K562 (cell line): Measurements from ENCODE around the gene SEPHS2. TPM values are rescaled to one million over a fixed set of nuclear protein-coding genes. Genes with fewer than 3 reads are reported as not detected.
A peak's percentile ranks its signal among the peaks of the same experiment; 100 is the strongest.

ENCODE experiments used
- CCNT2 ChIP-seq: IDR thresholded peaks from 2 replicates; pipeline ENCODE4 v1.6.1; 2011; ENCODE audit warnings: borderline replicate concordance, low read depth, mild to moderate bottlenecking, moderate library complexity, mixed read lengths, low read length; ENCODE audit not compliant: insufficient read length; ENCODE audit errors: extremely low read depth
- EWSR1 ChIP-seq: fragments of 450-650 bp; IDR thresholded peaks from 2 replicates; pipeline ENCODE4 v1.6.1; 2018; ENCODE audit warnings: borderline replicate concordance, mild to moderate bottlenecking, low read depth, moderate library complexity; ENCODE audit not compliant: partially characterized antibody
- FIP1L1 ChIP-seq: fragments of 200-400 bp; formaldehyde crosslinking; IDR thresholded peaks from 2 replicates; pipeline ENCODE4 v1.6.1; 2018; ENCODE audit warnings: mild to moderate bottlenecking, low read depth, low read length; ENCODE audit not compliant: poor library complexity, severe bottlenecking
- FOXA1 ChIP-seq: fragments of 450-650 bp; IDR thresholded peaks from 2 replicates; pipeline ENCODE4 v1.6.1; 2016; ENCODE audit warnings: mild to moderate bottlenecking, borderline replicate concordance
- HMGN3 ChIP-seq: IDR thresholded peaks from 2 replicates; pipeline ENCODE4 v1.6.1; 2011; ENCODE audit warnings: borderline replicate concordance, low read depth, mild to moderate bottlenecking, mixed read lengths, low read length; ENCODE audit not compliant: insufficient read length; ENCODE audit errors: extremely low read depth
- ILF3 ChIP-seq: fragments of 450-650 bp; IDR thresholded peaks from 2 replicates; pipeline ENCODE4 v1.6.1; 2018; ENCODE audit warnings: antibody characterized with exemption, mild to moderate bottlenecking, moderate library complexity, borderline replicate concordance
- NELFE ChIP-seq: IDR thresholded peaks from 2 replicates; pipeline ENCODE4 v1.6.1; 2011; ENCODE audit warnings: mild to moderate bottlenecking; ENCODE audit not compliant: insufficient read depth, insufficient read length
- POLR2H ChIP-seq: IDR thresholded peaks from 2 replicates; pipeline ENCODE4 v1.6.1; 2016; ENCODE audit warnings: missing genetic modification characterization, low read depth, mild to moderate bottlenecking, control low read depth, missing compliant biosample characterization, moderate library complexity
- SMAD2 ChIP-seq: fragments of 150-350 bp; IDR thresholded peaks from 2 replicates; pipeline ENCODE4 v1.6.1; 2014; ENCODE audit warnings: low read depth, mild to moderate bottlenecking, low read length
- SMARCA4 ChIP-seq: fragments of 450-650 bp; IDR thresholded peaks from 2 replicates; pipeline ENCODE4 v1.6.1; 2016
- SMC3 ChIP-seq: conservative IDR thresholded peaks from 2 replicates; pipeline ENCODE4 v1.6.1; 2011; ENCODE audit warnings: low read depth, low read length, improper control_type of control experiment; ENCODE audit not compliant: insufficient read depth
- ZNF146 ChIP-seq: IDR thresholded peaks from one replicate; pipeline ENCODE4 v1.6.1; 2018; ENCODE audit warnings: missing compliant biosample characterization; ENCODE audit not compliant: unreplicated experiment
- ZNF561 ChIP-seq: fragments of 450-650 bp; formaldehyde crosslinking; conservative IDR thresholded peaks from 2 replicates; pipeline ENCODE4 v1.4.0; 2020; ENCODE audit warnings: mild to moderate bottlenecking, moderate library complexity
- polyA plus RNA-seq, 8 experiments: library from polyadenylated mRNA; depleted of rRNA in 4 of 8; stranded (reverse) in 5 of 8; unstranded in 3 of 8; fragments of >200 nt; fragmentation: Nextera tagmentation in 2 of 8; fragmentation: Illumina TruSeq in 1 of 8; extraction: Ambion mirVana in 2 of 8; extraction: Trizol in 1 of 8; gene quantifications; 2 replicates each; pipeline versions ENCODE4 v1.2.1 to v1.2.3, GENCODE V29; 2011 to 2014; ENCODE audit warnings: inconsistent platforms in 1 of 8, missing spikeins in 1 of 8
- total RNA-seq, 7 experiments: library from RNA; depleted of rRNA in 6 of 7; stranded (reverse); fragments of >200 nt in 6 of 7; fragmentation: Illumina TruSeq in 2 of 7; extraction: Trizol in 2 of 7; gene quantifications; 2 replicates each; pipeline versions ENCODE4 v1.2.1 to v1.2.3, GENCODE V29; 2011 to 2021; ENCODE audit warnings: low replicate concordance in 1 of 7
- TF ChIP-seq, protein P1 (sequence below): fragments of 450-650 bp; IDR thresholded peaks from 2 replicates; pipeline ENCODE4 v1.6.1; 2016; ENCODE audit warnings: missing biosample characterization, missing genetic modification characterization
- TF ChIP-seq, protein P2 (sequence below), 2 experiments: fragments of 450-650 bp; formaldehyde crosslinking in 1 of 2; IDR thresholded peaks; 2 replicates each; pipeline versions ENCODE4 v1.4.0 to v1.6.1; 2014 to 2020; ENCODE audit warnings: mild to moderate bottlenecking in 2 of 2, borderline replicate concordance in 1 of 2, low read depth in 1 of 2

Gene SEPHS2
- total and polyA plus RNA-seq, 9 of the 15 experiments (the other 6 are each of a cell fraction or from before 2014, with no cell fraction given): 20.9 to 90.6 (median 43.4) TPM

DNA sequence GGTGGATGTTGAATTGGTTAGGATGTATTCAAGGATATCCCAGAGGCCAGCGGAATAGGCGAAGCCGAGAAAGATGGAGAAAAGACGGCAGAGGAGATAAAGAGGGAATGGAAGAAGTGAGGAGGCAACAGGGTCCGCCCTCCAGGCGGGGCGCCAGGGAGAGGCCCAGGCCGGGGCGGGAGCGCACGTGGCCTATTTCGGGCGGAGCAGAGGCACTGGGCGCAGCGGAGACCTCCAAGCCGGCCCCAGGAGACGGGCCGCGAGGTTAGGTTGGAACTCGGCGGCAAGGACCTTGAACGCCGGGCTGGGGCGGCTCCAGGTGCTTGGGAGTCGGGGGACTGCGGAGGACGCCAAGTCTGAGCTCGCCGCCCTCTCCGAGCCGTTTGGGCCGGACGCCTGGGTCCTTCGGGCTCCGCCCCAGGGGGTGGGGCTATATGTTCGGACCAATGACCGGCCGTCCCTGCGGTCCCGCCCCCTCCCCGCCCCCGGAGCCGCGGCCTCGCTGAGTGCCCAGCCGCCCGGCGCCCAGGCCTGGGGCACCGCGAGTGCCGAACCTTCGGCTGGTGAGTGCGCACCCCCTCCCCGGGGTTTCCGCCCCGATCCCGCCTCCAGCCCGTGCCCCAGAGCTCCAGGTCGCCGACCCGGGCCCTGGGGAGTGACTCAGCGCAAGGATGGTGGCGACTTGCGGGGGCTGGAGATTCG lies 38.4 kb downstream of the SEPHS2 start, which contains the start of gene ZNF771 (continued):
- TF ChIP-seq NELFE (no peak), ZNF561 (CRISPR knock-in tag) (no peak), HMGN3 (peak; percentile 86), SMC3 (no peak), FIP1L1 (no peak), SMAD2 (no peak), FOXA1 (no peak), SMARCA4 (no peak; the same call in none of the 2 replicates), CCNT2 (peak; percentile 86), ZNF146 (CRISPR knock-in tag) (no peak), EWSR1 (no peak), ILF3 (no peak), POLR2H (tag) (no peak)
- TF ChIP-seq, protein P1, sequence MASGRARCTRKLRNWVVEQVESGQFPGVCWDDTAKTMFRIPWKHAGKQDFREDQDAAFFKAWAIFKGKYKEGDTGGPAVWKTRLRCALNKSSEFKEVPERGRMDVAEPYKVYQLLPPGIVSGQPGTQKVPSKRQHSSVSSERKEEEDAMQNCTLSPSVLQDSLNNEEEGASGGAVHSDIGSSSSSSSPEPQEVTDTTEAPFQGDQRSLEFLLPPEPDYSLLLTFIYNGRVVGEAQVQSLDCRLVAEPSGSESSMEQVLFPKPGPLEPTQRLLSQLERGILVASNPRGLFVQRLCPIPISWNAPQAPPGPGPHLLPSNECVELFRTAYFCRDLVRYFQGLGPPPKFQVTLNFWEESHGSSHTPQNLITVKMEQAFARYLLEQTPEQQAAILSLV: no peak
- TF ChIP-seq, protein P2, sequence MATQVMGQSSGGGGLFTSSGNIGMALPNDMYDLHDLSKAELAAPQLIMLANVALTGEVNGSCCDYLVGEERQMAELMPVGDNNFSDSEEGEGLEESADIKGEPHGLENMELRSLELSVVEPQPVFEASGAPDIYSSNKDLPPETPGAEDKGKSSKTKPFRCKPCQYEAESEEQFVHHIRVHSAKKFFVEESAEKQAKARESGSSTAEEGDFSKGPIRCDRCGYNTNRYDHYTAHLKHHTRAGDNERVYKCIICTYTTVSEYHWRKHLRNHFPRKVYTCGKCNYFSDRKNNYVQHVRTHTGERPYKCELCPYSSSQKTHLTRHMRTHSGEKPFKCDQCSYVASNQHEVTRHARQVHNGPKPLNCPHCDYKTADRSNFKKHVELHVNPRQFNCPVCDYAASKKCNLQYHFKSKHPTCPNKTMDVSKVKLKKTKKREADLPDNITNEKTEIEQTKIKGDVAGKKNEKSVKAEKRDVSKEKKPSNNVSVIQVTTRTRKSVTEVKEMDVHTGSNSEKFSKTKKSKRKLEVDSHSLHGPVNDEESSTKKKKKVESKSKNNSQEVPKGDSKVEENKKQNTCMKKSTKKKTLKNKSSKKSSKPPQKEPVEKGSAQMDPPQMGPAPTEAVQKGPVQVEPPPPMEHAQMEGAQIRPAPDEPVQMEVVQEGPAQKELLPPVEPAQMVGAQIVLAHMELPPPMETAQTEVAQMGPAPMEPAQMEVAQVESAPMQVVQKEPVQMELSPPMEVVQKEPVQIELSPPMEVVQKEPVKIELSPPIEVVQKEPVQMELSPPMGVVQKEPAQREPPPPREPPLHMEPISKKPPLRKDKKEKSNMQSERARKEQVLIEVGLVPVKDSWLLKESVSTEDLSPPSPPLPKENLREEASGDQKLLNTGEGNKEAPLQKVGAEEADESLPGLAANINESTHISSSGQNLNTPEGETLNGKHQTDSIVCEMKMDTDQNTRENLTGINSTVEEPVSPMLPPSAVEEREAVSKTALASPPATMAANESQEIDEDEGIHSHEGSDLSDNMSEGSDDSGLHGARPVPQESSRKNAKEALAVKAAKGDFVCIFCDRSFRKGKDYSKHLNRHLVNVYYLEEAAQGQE (IDR thresholded peaks at IDR 0.05; ENCODE audit: borderline replicate concordance): peak; percentile 30; the same call in 1 of the 2 replicates
- TF ChIP-seq, protein P2 (CRISPR knock-in tag; IDR thresholded peaks at IDR 0.05; ENCODE audit: low read depth): 0 out of 2 replicates have a peak, but pooled peaks have one; percentile 58
